Measurements from ENCODE around the gene FAM72A. TPM values are rescaled to one million over a fixed set of nuclear protein-coding genes. Genes with fewer than 3 reads are reported as not detected.
"Not testable (repeated sequence)": the region's sequence is repeated elsewhere in the genome, so short reads cannot be mapped to it uniquely, and the experiment has no call there.

FAM72A gene
- total RNA-seq, 1 experiment from 2014 or later: 21.8 TPM

DNA sequence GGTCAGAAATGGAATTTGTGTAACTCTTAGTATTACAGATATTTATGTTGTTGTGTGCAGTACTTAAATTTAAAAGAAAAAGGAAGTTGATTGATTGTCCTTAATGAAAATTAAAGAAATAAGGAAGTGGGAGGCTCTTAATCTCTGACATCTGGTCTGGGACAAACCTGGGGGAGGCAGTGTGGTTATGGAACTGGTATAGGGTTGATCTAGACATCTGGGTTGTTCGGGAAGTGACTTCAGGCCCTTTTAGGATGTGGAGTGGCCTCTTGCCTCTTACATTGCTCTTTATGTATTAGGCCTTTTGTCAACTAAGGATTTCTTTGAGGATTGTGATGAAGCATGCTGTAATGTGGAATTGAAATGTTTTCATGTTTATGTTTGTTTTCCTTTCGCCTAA, 16.1 kb upstream of the FAM72A start:
- H3K27me3 Mint-ChIP-seq (ENCODE audit: insufficient read depth, unreplicated experiment); POLR2A ChIA-PET; intact Hi-C loops (cut with micrococcal nuclease); H3K4me3 Mint-ChIP-seq (ENCODE audit: unreplicated experiment); DNase-seq (ENCODE audit: unreplicated experiment); H3K4me1 Mint-ChIP-seq (ENCODE audit: insufficient read depth, unreplicated experiment); H3K36me3 Mint-ChIP-seq (ENCODE audit: insufficient read depth, unreplicated experiment); BruUV-seq (replicated peaks); CTCF ChIA-PET; H3K27ac Mint-ChIP-seq (ENCODE audit: low read depth, unreplicated experiment); H3K9me3 Mint-ChIP-seq (ENCODE audit: unreplicated experiment): not testable (repeated sequence)

DNA sequence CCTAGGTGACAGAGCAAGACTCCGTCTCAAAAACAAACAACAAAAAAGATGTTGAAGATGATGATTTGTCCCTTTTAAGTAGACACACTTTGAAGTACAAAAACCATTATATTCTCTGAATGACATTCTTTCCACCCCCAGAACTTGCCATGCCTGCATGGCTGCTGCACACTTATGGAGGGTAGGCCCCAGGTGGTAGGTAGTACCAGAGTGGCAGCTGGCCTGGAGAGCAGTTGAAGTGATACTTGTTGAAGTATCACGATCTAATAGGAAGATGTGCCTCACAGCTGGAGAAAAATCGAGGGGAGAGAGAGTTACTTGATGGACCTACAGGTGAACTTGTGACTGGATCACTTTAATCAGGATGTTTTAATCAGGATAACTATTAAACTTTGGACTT, 15.6 kb upstream of the FAM72A start:
- DNase-seq (ENCODE audit: unreplicated experiment); BruUV-seq (replicated peaks); H3K27ac Mint-ChIP-seq (ENCODE audit: low read depth, unreplicated experiment); H3K4me3 Mint-ChIP-seq (ENCODE audit: unreplicated experiment); POLR2A ChIA-PET; H3K9me3 Mint-ChIP-seq (ENCODE audit: unreplicated experiment); H3K27me3 Mint-ChIP-seq (ENCODE audit: insufficient read depth, unreplicated experiment); H3K4me1 Mint-ChIP-seq (ENCODE audit: insufficient read depth, unreplicated experiment); intact Hi-C loops (cut with micrococcal nuclease); CTCF ChIA-PET; H3K36me3 Mint-ChIP-seq (ENCODE audit: insufficient read depth, unreplicated experiment): not testable (repeated sequence)

DNA sequence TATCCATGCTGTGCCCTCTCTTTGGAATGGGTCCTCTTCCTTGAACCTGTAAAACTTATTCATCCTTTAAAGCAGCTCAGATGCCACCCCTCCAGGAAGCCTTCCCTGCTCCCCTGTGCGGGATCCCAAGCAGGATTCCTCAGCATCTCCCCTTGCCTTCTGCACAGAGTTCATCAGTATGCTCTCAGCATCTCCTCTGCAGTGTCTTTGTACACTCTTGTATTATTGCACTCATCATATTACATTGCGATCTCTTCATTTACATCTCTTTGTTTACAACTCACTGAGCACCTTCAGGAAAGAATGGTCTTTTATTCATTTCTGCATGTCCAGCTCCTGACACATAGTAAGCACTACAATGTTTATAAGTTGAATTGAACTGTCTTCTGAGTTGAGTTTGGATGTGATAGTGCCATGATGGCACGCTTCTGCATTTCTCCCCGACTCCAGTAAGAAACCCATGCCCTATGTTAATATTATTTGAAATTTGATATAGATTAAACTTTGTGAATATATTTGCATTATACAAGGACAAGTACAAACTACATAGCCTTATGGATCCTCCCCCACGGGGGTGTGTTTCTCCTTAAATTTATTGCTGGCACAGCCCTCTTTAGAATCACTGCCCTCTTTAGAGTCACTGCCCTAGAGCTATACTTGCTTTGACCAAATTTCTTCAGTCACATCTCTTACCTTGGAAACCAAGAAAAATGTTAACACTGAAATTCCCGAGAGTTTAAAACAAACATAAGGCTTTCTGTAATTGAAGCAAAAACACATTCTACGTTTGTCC, 13.2 kb upstream of the FAM72A start:
- H3K27me3 Mint-ChIP-seq (ENCODE audit: insufficient read depth, unreplicated experiment); BruUV-seq (replicated peaks); CTCF ChIA-PET; H3K4me1 Mint-ChIP-seq (ENCODE audit: insufficient read depth, unreplicated experiment); H3K4me3 Mint-ChIP-seq (ENCODE audit: unreplicated experiment); H3K27ac Mint-ChIP-seq (ENCODE audit: low read depth, unreplicated experiment); DNase-seq (ENCODE audit: unreplicated experiment); POLR2A ChIA-PET; intact Hi-C loops (cut with micrococcal nuclease); H3K36me3 Mint-ChIP-seq (ENCODE audit: insufficient read depth, unreplicated experiment); H3K9me3 Mint-ChIP-seq (ENCODE audit: unreplicated experiment): not testable (repeated sequence)

DNA sequence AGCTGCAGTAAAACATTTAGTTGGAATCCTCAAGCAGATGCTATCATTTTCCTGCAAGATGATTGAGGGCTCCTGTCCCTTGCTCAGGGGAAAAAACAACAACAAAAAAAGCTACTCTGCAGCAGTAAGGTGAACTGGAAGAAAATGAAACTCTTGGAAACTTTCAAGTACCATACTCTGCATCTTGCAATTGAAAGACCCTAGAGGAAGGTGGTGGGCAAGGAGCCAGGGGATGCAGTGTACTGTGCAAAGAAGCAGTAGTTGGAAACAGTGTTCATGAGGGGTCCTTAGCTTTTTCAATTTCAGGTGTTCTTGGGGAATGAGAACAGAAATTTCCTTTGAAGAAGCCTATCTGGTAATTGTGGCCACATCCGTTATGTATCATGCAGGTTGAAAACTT, 8.2 kb upstream of the FAM72A start:
- H3K27ac Mint-ChIP-seq (ENCODE audit: low read depth, unreplicated experiment); DNase-seq (ENCODE audit: unreplicated experiment); H3K4me1 Mint-ChIP-seq (ENCODE audit: insufficient read depth, unreplicated experiment); CTCF ChIA-PET; H3K27me3 Mint-ChIP-seq (ENCODE audit: insufficient read depth, unreplicated experiment); POLR2A ChIA-PET; intact Hi-C loops (cut with micrococcal nuclease); BruUV-seq (replicated peaks); H3K36me3 Mint-ChIP-seq (ENCODE audit: insufficient read depth, unreplicated experiment); H3K4me3 Mint-ChIP-seq (ENCODE audit: unreplicated experiment); H3K9me3 Mint-ChIP-seq (ENCODE audit: unreplicated experiment): not testable (repeated sequence)

DNA sequence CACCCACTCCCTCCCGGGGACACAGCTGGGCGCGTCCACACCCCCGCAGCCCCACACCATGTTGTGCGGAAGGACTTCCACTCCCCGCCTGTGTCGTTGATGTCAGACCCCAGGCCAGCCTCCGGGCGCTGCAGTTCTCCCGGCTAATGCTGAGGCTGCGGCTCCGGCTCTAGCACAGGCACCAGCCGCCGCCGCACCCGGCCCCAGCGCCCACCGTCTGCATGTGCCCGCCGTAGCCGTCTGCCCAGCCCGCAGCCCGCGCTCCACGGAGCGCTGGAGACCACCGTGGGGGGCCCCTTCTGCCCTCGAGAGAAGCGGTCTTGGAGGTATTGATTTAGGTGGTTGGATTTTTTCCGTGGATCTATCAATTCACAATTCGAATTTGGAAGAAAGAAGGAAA, 2.9 kb upstream of the FAM72A start:
- H3K27me3 Mint-ChIP-seq (ENCODE audit: insufficient read depth, unreplicated experiment); H3K27ac Mint-ChIP-seq (ENCODE audit: low read depth, unreplicated experiment); H3K9me3 Mint-ChIP-seq (ENCODE audit: unreplicated experiment); DNase-seq (ENCODE audit: unreplicated experiment); H3K36me3 Mint-ChIP-seq (ENCODE audit: insufficient read depth, unreplicated experiment); BruUV-seq (replicated peaks); intact Hi-C loops (cut with micrococcal nuclease); H3K4me1 Mint-ChIP-seq (ENCODE audit: insufficient read depth, unreplicated experiment); POLR2A ChIA-PET; CTCF ChIA-PET: not testable (repeated sequence)
- H3K4me3 Mint-ChIP-seq (ENCODE audit: unreplicated experiment): peak overlapping the region; percentile 40

DNA sequence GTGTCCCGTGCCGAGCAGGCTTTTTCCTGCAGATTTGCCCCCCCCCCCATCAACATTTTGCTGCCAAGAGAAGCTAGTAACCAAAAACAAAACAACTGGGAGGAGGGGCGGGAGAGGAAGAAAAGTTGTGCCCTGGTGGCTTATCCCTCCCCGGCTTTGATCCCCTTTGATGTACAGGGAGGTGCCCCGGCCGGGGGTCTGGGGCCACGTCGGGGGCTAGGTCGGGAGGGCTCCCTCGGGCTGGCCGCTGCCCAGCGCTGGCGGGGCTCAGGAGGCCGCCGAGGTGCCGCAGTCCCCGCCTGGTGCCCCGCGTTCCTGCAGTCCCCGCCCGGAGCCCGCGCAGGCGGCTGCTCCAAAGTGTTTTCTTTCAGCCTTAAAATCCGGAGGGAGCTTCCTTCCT, 2.2 kb upstream of the FAM72A start:
- H3K36me3 Mint-ChIP-seq (ENCODE audit: insufficient read depth, unreplicated experiment); H3K27ac Mint-ChIP-seq (ENCODE audit: low read depth, unreplicated experiment); intact Hi-C loops (cut with micrococcal nuclease); H3K4me1 Mint-ChIP-seq (ENCODE audit: insufficient read depth, unreplicated experiment); H3K27me3 Mint-ChIP-seq (ENCODE audit: insufficient read depth, unreplicated experiment); BruUV-seq (replicated peaks); CTCF ChIA-PET; H3K9me3 Mint-ChIP-seq (ENCODE audit: unreplicated experiment); POLR2A ChIA-PET: not testable (repeated sequence)
- peak overlapping the region; percentile 84 for H3K4me3 Mint-ChIP-seq (ENCODE audit: unreplicated experiment)
- DNase-seq (ENCODE audit: unreplicated experiment): peak; percentile 20

DNA sequence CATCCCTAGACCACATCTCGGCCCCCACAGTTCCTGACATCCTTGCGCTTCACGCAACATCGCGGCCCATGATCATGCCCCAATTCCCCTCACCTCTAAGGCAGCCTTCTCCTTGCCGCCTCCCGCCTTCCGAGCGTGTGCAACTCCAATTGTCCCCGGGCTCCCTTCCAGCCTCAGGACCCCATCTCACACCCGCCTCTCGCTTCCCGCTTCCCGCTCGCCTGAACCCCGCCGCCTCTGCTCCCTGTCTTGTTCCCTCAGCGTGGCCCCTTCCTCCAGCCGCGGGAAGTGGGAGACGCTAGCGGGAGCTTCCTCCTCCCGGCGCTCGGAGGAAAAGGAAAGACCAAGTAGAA, 1.5 kb upstream of the FAM72A start:
- H3K4me1 Mint-ChIP-seq (ENCODE audit: insufficient read depth, unreplicated experiment): not testable (repeated sequence)

DNA sequence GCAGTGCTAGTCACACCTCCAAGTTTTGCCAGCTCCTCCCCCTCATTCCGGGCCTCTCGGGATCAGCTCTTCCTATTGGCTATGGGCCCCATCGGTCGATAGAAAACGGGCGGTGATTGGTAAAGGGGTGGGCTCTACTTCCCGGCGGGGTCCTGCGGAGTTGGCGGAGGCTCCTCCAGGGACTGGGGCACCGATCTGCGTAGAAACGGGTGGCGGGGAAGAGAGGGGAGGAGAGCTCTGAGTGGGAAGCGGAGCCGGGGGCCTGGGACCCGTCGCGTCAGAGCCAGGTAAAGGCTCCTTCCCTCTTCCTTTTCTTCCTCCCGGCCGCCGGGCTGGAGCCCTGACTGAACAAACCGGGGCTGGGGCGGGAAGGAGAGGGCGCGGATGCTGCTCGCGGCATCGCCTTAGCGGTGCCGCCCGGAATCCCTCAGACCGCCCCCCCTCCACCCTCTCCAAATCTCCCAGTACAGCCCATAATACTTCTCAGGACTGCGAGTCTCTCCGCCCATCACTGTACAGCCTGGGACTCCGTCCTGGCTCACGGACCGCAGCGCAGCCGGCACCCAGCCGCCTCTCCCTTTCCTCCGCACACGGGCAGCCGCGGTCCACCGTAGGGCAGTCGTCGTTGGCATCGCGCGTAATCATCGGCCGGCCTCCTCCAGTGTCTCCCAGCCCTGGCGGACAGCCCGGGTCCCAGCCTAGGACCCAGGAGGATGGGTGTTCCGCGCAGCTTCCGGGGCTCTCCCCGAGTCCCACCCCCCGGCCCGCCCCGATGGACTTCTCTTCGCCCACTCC, 922 bp upstream of the FAM72A start, which contains the start of gene SRGAP2:
SRGAP2 (plus strand) TSS at position 178 of the 795 bp plus-strand sequence. CDS start 2,430 bp downstream, outside the sequence.
- H3K36me3 Mint-ChIP-seq (ENCODE audit: insufficient read depth, unreplicated experiment); CTCF ChIA-PET; H3K9me3 Mint-ChIP-seq (ENCODE audit: unreplicated experiment); intact Hi-C loops (cut with micrococcal nuclease); H3K4me1 Mint-ChIP-seq (ENCODE audit: insufficient read depth, unreplicated experiment); H3K27me3 Mint-ChIP-seq (ENCODE audit: insufficient read depth, unreplicated experiment); BruUV-seq (replicated peaks): not testable (repeated sequence)
- Mint-ChIP-seq H3K27ac (ENCODE audit: low read depth, unreplicated experiment) (peak within 1 kb of the TSS; percentile 65), H3K4me3 (ENCODE audit: unreplicated experiment) (peak within 1 kb of the TSS; percentile 77)
- POLR2A ChIA-PET: interaction anchor here (0.7 kb wide), 1 partner anchor 300 kb away, joined by 3 read pairs; no protein-coding TSS in a partner anchor
- peak; percentile 79 for DNase-seq (ENCODE audit: unreplicated experiment)

More for the DNA sequence above, 1.5 kb upstream of the FAM72A start:
- CTCF ChIA-PET; intact Hi-C loops (cut with micrococcal nuclease); BruUV-seq (replicated peaks); H3K36me3 Mint-ChIP-seq (ENCODE audit: insufficient read depth, unreplicated experiment); H3K9me3 Mint-ChIP-seq (ENCODE audit: unreplicated experiment); POLR2A ChIA-PET; DNase-seq (ENCODE audit: unreplicated experiment); H3K27me3 Mint-ChIP-seq (ENCODE audit: insufficient read depth, unreplicated experiment); H3K27ac Mint-ChIP-seq (ENCODE audit: low read depth, unreplicated experiment): not testable (repeated sequence)
- peak overlapping the region; percentile 77 for H3K4me3 Mint-ChIP-seq (ENCODE audit: unreplicated experiment)

DNA sequence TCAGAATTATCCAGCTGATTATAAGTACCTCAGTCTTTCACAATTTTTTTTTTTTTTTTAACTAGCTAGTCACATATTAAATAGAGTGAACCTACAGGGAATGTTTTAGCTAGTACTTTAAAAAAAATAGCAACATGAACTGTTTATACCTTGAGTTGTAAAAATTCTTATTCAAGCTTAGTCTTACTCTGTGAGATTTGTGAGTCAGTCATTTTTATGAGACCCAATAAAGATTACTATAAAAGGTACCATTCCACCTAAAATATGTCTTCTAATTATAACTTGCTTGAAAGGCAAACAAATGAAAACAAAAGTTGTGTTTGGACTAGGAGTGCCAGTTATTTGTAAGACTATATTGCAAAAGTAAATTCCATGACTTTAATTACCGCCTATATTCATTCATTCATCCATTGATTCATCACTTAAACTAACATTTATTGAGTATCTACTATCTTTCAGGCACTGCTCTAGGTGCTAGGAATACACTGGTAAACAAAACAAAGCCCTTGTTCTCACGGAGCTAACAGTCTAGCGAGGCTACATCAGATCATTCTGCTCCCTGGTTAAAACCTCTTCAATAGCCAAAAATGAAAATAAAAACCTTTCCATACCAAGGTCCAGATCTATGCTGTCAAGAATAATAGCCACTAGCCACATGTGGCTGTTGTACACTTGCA, 5.8 kb downstream of the FAM72A start:
- BruUV-seq (replicated peaks); H3K4me1 Mint-ChIP-seq (ENCODE audit: insufficient read depth, unreplicated experiment); POLR2A ChIA-PET; H3K27ac Mint-ChIP-seq (ENCODE audit: low read depth, unreplicated experiment); H3K27me3 Mint-ChIP-seq (ENCODE audit: insufficient read depth, unreplicated experiment); intact Hi-C loops (cut with micrococcal nuclease); H3K36me3 Mint-ChIP-seq (ENCODE audit: insufficient read depth, unreplicated experiment); DNase-seq (ENCODE audit: unreplicated experiment); H3K4me3 Mint-ChIP-seq (ENCODE audit: unreplicated experiment); H3K9me3 Mint-ChIP-seq (ENCODE audit: unreplicated experiment); CTCF ChIA-PET: not testable (repeated sequence)

All from MCF 10A (cell line).